ENCODE results near the gene PDZRN4.

GRCh38 chr12:41367726-41368405 lies 179.7 kb downstream of the PDZRN4 start:
- TF ChIP-seq JUN (IDR thresholded peaks at IDR 0.05; ENCODE audit: borderline replicate concordance, insufficient read depth, insufficient read length, low read depth), result no peak
- peak; percentile 28 for TF ChIP-seq CTCF (IDR thresholded peaks at IDR 0.05; ENCODE audit: extremely low read depth in 1 of 2, insufficient read depth in 1 of 2, low read depth in 1 of 2, low read length in 2 of 2)
- TF ChIP-seq POLR2AphosphoS5 (IDR thresholded peaks at IDR 0.05; ENCODE audit: insufficient read depth, low read depth, low read length), result no peak
- no peak for TF ChIP-seq MAX (IDR thresholded peaks at IDR 0.05; ENCODE audit: insufficient read depth, insufficient read length)
